HG02759 (cell line): ENCODE data around the gene CHD3.

Source experiments
- ATAC-seq: cut with Tn5 transposase; IDR thresholded peaks from one replicate; pipeline ENCODE4 v1.9.1; 2021; ENCODE audit warnings: mild to moderate bottlenecking, moderate library complexity; ENCODE audit not compliant: unreplicated experiment

Gene CHD3

DNA sequence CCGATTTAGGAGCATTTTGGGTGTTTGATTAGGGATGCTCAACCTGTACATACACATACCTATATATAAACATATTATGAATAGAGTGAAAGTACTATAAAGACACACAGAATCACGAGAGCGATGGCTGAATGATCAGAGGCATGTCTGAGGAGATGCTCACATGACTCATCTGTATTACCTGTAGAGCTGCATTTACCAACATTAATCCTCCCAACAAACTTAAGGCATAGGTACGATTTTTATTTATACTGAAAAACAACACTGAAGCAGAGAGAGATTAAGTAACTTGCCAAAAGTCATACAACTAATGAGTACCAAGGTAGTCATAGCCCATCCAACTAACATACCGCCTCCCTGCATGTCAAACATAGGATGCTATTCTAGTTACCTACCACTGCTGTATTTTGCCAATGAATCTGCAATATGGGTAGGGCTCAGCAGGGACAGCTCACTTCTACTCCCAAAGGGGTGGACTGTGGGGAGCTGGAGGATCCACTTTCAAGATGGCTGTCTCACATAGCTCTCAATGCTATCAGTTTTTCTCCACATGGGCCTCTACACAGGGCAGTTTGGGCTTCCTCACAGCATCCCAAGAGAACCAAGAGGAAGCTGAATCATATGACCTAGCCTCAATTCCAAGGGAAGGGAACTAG is 23.5 kb upstream of the CHD3 start:
- no peak for ATAC-seq

DNA sequence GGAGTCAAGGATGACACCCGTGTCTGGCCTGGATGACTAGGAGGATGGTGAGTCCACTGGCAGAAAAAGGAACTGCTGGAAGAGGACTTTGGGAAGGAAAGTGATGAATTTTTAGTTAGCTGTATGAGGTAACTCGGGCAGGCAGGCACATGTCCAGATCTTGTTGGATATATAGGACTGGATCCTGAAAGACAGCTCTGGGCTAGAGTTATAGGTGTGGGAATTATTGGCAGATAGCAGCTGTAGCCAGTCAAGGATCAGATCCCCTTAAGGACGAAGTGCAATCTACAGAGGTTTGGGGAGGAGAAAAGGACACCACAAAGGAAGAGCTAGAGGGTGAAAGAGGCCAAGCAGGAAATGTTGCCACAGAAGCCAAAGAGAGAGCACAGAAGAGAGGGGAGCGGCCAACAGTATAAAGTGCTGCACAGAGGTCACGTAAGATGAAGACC is 20.7 kb upstream of the CHD3 start:
- no peak for ATAC-seq

DNA sequence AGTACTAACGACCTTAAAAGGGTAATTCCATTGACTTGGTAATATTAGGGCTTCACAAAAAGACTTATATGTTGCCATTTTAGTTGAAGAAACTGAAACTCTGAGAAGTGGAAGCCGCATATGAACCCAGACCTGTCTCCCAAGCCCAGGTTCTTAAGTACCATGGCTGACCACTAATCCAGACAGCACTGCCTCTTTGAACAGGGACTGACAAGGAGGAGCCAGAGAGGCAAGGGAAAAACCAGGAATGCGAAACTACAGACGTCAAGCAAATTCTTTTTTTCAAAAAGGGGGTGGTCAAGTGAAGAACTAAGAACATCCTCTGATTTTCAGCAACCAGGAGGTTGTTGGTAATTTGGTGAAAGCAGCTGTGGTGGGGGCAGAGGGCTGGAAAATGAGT is 15.5 kb upstream of the CHD3 start:
- no peak for ATAC-seq

- no peak for ATAC-seq
These were observed 12.7 kb upstream of the CHD3 start for GRCh38 chr17:7875804-7876370.

DNA sequence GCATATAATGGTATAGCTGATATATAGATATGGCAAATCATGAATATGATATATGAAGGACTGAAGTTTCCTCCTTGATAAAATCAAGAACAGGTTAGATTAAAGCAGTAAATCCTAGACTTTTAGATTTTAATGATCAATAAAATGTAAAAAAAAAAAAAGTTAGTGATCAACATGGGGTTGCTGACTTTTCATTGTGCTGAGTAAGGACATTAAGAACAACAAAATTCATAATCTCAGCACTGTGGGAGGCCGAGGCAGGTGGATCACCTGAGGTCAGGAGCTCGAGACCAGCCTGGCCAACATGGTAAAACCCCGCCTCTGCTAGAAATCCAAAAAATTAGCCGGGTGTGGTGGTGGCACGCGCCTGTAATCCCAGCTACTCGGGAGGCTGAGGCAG is 10.4 kb upstream of the CHD3 start:
- no peak for ATAC-seq

DNA sequence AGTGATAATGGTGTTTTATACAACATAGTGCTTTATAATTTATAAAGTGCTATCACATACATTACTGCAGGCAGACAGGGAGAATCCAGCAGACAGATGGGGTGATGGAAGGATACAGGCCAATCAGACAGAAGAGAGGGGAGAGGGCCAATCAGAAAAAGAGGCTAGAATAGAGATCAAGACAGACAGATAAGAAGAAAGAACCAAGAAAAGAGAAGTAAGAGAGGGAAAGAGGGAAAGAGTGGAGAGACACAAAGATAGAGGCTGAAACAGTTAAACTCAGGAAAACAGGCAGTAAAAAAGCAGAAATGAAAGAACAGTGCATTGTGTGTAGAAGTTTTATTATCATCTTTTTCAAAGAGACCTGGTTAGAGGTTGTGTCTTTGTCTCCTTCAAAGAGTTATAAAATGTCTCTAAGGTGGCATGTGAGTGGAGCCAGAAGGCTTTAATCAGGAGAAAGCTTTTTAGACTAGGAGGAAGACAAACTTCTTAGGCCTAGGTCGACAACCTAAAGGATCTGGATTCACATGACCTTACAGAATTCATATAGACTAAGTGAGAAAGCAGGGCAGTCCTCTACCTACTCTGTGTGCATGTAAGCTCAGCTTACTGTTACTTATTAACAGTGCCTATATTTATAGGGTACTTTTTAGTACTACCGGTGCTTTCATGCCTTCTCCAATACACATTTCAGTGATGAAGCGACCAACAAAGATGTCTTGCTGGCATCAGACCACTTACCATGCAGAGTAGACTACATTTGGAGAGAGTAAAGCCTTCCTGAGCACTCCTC is 8.3 kb upstream of the CHD3 start:
- ATAC-seq, result no peak

GRCh38 chr17:7881276-7882054 is 7.1 kb upstream of the CHD3 start:
- no peak for ATAC-seq

DNA sequence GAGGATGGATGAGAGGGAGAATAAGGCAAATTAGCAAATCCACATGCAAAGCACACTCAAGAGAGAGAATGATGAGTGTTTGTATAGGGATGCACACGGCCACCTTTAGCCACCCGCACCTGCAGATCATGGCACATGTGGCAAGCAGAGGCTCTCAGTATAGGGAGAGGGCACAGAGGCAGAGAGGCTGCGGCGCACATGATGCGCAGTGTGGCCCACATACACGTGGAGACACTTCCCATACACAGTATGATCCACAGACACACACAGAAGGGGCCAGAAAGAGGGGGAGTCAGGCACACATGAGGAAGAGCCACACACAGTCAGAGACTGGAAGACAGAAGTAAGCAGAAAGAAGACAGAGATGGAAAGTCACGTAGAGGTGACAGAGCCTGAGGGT is 6.5 kb upstream of the CHD3 start:
- no peak for ATAC-seq

DNA sequence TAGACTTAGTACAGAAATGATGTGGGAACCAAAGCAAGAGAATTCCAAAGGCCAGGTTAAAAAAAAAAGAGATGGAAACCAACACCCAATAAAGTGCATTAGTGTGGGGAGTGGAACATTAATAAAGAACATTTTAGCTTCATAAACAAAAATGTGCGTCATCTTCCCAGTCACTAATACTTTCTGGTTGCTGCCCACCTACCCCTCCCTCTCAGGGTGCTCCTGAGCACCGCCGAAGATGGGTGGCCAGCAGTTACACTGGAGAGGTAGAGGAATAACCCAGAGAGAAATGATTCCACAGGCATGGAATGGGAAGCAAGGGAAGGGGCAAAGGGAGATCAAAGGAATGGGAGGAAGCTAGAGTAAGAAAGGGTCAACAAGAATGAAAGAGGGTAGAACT is 6.0 kb upstream of the CHD3 start:
- no peak for ATAC-seq

DNA sequence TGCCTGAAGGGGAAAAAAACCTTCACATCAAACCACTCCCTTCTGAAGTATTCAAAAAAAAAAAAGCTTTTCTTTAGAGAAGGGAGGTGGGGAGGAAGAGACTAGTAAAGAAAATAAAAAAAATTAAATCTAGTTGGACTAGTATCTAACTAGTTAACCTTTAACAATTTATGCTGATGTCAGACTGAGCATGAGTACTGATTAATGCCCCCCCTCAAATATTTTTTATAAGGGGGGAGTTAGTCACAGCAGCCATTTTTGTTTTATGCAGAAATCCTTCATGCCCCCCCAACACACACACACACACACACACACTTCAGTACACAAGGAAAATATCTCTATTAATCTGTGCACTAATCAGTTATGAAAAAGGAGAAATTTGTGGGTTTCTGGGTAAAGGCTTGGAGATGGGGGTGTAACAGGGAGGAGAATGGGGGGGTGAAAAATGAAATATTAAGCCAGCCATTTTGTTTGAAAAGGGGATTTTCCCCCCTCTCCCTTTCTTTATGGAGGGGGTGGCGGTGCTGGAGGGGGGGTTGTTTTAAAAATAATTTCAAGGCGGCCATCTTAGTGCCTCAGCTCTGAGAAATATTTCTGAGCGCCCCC is 4.7 kb upstream of the CHD3 start:
- no peak for ATAC-seq

- ATAC-seq, result no peak
These were observed 3.8 kb upstream of the CHD3 start for GRCh38 chr17:7884581-7885366.

GRCh38 chr17:7885367-7886226 is 3.0 kb upstream of the CHD3 start:
- peak; percentile 32 for ATAC-seq

DNA sequence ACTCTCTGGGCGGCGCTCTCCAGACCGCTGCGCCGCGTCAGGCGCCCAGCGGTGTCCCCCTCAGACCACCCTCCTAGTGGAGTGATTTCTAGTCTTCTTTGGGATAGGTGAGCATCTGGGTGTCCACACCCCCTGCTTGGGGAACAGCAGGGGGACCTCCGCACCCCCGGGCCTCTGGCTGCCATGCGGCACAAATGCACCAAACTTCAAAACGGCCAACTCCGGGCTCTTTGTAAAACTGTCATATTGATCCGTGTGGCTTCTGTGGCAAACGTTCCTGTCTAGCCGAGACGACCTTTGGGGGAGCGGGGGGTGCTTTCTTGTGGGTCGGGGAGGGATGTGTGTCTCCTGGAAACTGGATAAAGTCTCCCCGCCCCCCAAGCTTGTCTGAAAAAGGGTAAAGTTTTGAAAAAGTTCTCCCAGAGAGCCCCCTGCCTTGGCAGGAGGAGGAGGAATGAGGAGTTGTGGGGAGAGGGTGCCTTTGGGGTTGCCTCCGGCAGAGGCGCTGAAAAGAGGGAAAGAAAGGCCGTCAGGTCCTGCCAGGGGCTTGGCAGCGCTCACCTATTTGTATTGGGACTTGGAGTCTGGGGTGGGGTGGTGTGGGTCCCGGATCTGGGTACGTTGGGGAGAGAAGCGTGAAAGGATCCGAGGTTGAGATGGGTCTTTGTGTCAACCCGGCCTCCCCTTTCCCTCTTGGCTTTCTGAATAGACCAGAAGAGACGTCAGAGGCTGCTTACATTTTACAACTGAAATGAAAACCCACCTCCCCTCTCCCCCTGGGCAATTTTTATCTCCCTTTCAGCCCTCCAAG is 2.2 kb upstream of the CHD3 start:
- no peak for ATAC-seq

DNA sequence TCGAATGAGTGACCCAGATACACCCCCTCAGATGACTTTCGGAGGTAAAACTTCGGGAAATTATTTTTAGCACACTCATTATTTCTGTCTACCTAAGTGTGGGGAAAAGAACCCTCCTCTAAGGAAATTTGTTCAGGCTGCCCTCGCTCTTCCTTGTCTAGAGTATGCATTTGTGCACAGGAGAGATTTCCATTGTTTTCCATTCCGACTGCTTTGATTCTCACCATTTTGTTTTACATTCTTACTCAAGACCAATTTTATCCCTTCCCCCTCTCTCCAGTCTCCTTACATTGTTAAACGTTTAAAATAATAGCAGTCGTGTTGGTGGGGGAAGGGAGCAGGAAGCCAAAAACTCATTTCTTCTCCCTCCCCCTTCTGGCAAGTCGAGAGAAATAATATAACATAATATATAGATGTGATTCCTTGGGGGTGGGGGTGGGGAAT is 1.5 kb upstream of the CHD3 start:
- no peak for ATAC-seq

GRCh38 chr17:7887482-7888183 is 956 bp upstream of the CHD3 start:
- peak; percentile 55 for ATAC-seq

GRCh38 chr17:7889166-7889955 is 772 bp downstream of the CHD3 start:
- ATAC-seq, result no peak
